Measurements from ENCODE around the gene XRCC1.
"Not testable (repeated sequence)": the region's sequence is repeated elsewhere in the genome, so short reads cannot be mapped to it uniquely, and the experiment has no call there.

The XRCC1 gene

GRCh38 chr19:43575156-43575950 lies at the start of gene XRCC1, which contains the start of gene PINLYP:
Gene XRCC1 (minus strand): TSS chr19:43575527. CDS start chr19:43575458, 69 bp downstream.
Gene PINLYP (plus strand): TSS chr19:43575801. CDS start chr19:43577192, 1,391 bp downstream.
- peak; percentile 95 for DNase-seq

GRCh38 chr19:43624933-43625332 lies 49.6 kb upstream of the XRCC1 start:
- DNase-seq = no peak

GRCh38 chr19:43623889-43624670 lies 48.8 kb upstream of the XRCC1 start:
- DNase-seq = no peak

GRCh38 chr19:43622956-43623355 lies 47.6 kb upstream of the XRCC1 start:
- DNase-seq = no peak

GRCh38 chr19:43622070-43622469 lies 46.7 kb upstream of the XRCC1 start:
- DNase-seq = no peak

- DNase-seq = no peak
Observed at GRCh38 chr19:43620061-43621001, 45.0 kb upstream of the XRCC1 start.

- peak; percentile 85 for DNase-seq
Observed at GRCh38 chr19:43619262-43620060, 44.1 kb upstream of the XRCC1 start, which contains the start of gene ZNF428. Gene ZNF428 (minus strand): TSS chr19:43619629. CDS start chr19:43614304, 5,325 bp downstream.

GRCh38 chr19:43618921-43619261 lies 43.6 kb upstream of the XRCC1 start:
- peak; percentile 77 for DNase-seq

GRCh38 chr19:43616954-43617353 lies 41.6 kb upstream of the XRCC1 start:
- no peak for DNase-seq

GRCh38 chr19:43616306-43616705 lies 41.0 kb upstream of the XRCC1 start:
- DNase-seq = no peak

GRCh38 chr19:43612374-43612773 lies 37.0 kb upstream of the XRCC1 start:
- DNase-seq = no peak

GRCh38 chr19:43611788-43612187 lies 36.5 kb upstream of the XRCC1 start, which contains the start of gene SRRM5:
Gene SRRM5 (plus strand): TSS chr19:43612088. CDS start chr19:43612122, 34 bp downstream.
- no peak for DNase-seq

GRCh38 chr19:43610493-43610892 lies 35.2 kb upstream of the XRCC1 start:
- DNase-seq = no peak

GRCh38 chr19:43609872-43610271 lies 34.5 kb upstream of the XRCC1 start:
- DNase-seq = no peak

GRCh38 chr19:43607238-43608205 lies 32.2 kb upstream of the XRCC1 start:
- no peak for DNase-seq

GRCh38 chr19:43606569-43607229 lies 31.4 kb upstream of the XRCC1 start:
- no peak for DNase-seq

- DNase-seq = peak; percentile 22
Observed at GRCh38 chr19:43605875-43606568, 30.7 kb upstream of the XRCC1 start.

GRCh38 chr19:43600326-43600725 lies 25.0 kb upstream of the XRCC1 start:
- DNase-seq = not testable (repeated sequence)

- DNase-seq = no peak
Observed at GRCh38 chr19:43599635-43600295, 24.4 kb upstream of the XRCC1 start.

Measured in NCI-H2227 treated with DMSO at 0.1 percent for 48 hours (cell line).